Panc1 (cell line): Measurements from ENCODE around the gene KCTD1.

Experiments
- CTCF ChIP-seq: fragments of 450-650 bp; IDR thresholded peaks from 2 replicates; pipeline ENCODE4 v1.5.1; 2017; ENCODE audit warnings: mild to moderate bottlenecking
- POLR2AphosphoS5 ChIP-seq: IDR thresholded peaks from 2 replicates; pipeline ENCODE4 v1.6.1; 2012; ENCODE audit warnings: mild to moderate bottlenecking, low read depth, low read length, moderate library complexity
- SIN3A ChIP-seq: IDR thresholded peaks from 2 replicates; pipeline ENCODE4 v1.6.1; 2012; ENCODE audit warnings: low read depth, mild to moderate bottlenecking, low read length, moderate library complexity, borderline replicate concordance; ENCODE audit not compliant: insufficient read depth
- TCF7L2 ChIP-seq: IDR thresholded peaks from 2 replicates; pipeline ENCODE4 v1.6.1; 2011; ENCODE audit warnings: mild to moderate bottlenecking, low read depth, low read length, inconsistent platforms
- TF ChIP-seq, protein P1 (sequence below), 2 experiments: IDR thresholded peaks; 2 replicates each; pipeline ENCODE4 v1.6.1; 2011 to 2012; ENCODE audit warnings: low read depth in 2 of 2, control low read depth in 1 of 2, low read length in 1 of 2, mild to moderate bottlenecking in 1 of 2, moderate library complexity in 1 of 2; ENCODE audit not compliant: insufficient read depth in 1 of 2

DNA sequence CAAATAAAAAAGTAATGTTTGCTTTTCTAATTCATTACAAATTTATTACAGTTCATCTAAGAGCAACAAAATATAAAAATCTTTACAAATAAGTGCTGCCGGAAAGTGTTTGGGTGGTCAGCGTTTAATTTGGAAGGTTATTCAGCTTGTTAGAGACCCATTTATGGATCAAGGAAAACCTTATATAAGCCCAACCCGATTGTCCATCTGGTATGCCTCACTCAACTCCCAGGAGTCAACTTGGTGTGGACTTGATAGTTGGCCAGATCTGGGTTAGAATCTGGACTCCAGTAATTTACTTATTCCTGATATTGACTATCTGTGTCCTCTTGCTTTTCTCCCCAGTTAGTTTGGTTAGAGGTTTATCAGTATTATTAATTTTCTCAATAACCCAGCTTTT is 106.2 kb downstream of the KCTD1 start:
- TF ChIP-seq CTCF (no peak), SIN3A (no peak), POLR2AphosphoS5 (no peak), TCF7L2 (no peak)
- TF ChIP-seq, protein P1, sequence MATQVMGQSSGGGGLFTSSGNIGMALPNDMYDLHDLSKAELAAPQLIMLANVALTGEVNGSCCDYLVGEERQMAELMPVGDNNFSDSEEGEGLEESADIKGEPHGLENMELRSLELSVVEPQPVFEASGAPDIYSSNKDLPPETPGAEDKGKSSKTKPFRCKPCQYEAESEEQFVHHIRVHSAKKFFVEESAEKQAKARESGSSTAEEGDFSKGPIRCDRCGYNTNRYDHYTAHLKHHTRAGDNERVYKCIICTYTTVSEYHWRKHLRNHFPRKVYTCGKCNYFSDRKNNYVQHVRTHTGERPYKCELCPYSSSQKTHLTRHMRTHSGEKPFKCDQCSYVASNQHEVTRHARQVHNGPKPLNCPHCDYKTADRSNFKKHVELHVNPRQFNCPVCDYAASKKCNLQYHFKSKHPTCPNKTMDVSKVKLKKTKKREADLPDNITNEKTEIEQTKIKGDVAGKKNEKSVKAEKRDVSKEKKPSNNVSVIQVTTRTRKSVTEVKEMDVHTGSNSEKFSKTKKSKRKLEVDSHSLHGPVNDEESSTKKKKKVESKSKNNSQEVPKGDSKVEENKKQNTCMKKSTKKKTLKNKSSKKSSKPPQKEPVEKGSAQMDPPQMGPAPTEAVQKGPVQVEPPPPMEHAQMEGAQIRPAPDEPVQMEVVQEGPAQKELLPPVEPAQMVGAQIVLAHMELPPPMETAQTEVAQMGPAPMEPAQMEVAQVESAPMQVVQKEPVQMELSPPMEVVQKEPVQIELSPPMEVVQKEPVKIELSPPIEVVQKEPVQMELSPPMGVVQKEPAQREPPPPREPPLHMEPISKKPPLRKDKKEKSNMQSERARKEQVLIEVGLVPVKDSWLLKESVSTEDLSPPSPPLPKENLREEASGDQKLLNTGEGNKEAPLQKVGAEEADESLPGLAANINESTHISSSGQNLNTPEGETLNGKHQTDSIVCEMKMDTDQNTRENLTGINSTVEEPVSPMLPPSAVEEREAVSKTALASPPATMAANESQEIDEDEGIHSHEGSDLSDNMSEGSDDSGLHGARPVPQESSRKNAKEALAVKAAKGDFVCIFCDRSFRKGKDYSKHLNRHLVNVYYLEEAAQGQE (IDR thresholded peaks at IDR 0.05; ENCODE audit: insufficient read depth in 1 of 2, low read depth in 2 of 2, low read length in 1 of 2): no peak
